HEK293T (cell line): ENCODE results near the gene ZPBP.

Source experiments
- BHLHE40 ChIP-seq: fragments of 450-650 bp; IDR thresholded peaks from 2 replicates; pipeline ENCODE4 v1.6.1; 2016; ENCODE audit warnings: mild to moderate bottlenecking, moderate library complexity, borderline replicate concordance
- ELF4 ChIP-seq: fragments of 450-650 bp; IDR thresholded peaks from 2 replicates; pipeline ENCODE4 v1.6.1; 2017; ENCODE audit warnings: antibody characterized with exemption
- FOXK2 ChIP-seq: fragments of 450-650 bp; IDR thresholded peaks from 2 replicates; pipeline ENCODE4 v1.6.1; 2016; ENCODE audit warnings: mild to moderate bottlenecking
- L3MBTL2 ChIP-seq: fragments of 450-650 bp; conservative IDR thresholded peaks from 2 replicates; pipeline ENCODE4 v1.6.1; 2016; ENCODE audit warnings: mild to moderate bottlenecking
- NFRKB ChIP-seq: fragments of 450-650 bp; IDR thresholded peaks from 2 replicates; pipeline ENCODE4 v1.6.1; 2016; ENCODE audit warnings: mild to moderate bottlenecking, moderate library complexity
- PKNOX1 ChIP-seq: fragments of 450-650 bp; IDR thresholded peaks from 2 replicates; pipeline ENCODE4 v1.6.1; 2016
- SP1 ChIP-seq: fragments of 450-650 bp; IDR thresholded peaks from 2 replicates; pipeline ENCODE4 v1.6.1; 2017
- TARDBP ChIP-seq: fragments of 450-650 bp; IDR thresholded peaks from 2 replicates; pipeline ENCODE4 v1.6.1; 2016
- ZNF384 ChIP-seq: fragments of 450-650 bp; IDR thresholded peaks from 2 replicates; pipeline ENCODE4 v1.6.1; 2016

DNA sequence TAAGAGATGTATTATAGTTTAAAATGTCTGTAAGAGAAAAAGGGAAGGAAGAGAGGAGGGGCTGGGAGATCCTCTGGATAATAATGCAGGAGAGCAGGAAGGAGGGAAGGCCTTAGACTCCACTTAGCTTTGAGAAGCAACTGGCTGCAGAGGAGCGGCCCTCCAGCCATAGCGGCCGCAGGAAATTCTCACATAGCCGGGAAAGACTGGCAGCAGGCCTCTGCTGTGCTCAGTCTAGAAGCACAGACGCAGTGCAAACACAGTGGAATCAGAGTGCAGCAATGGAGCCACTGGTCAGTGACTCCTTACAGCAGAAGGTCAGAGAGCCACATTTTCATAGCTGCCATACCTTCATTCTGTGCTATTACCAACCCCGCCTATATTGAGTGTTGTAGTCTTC is 166.3 kb downstream of the ZPBP start:
- TF ChIP-seq BHLHE40: no peak
- TF ChIP-seq SP1: no peak
- TF ChIP-seq PKNOX1: no peak
- TF ChIP-seq ZNF384: no peak
- no peak for TF ChIP-seq TARDBP
- TF ChIP-seq ELF4: no peak
- TF ChIP-seq FOXK2: no peak
- no peak for TF ChIP-seq L3MBTL2
- no peak for TF ChIP-seq NFRKB
